Effector memory CD8-positive, alpha-beta T cell (primary cell): ENCODE data around the gene DNASE1.
A peak's percentile ranks its signal among the peaks of the same experiment; 100 is the strongest.

ENCODE experiments used
- ATAC-seq: fragments of 150-1000 bp; cut with Tn5 transposase; replicated peaks from 2 replicates; pipeline ENCODE4 v1.10.0; 2021; ENCODE audit warnings: mild to moderate bottlenecking, moderate library complexity
- DNase-seq, 3 experiments: peaks; one replicate each; pipeline ENCODE4 v3.0.0; 2021
- H3K27ac Mint-ChIP-seq, 2 donors: one replicate each; pipeline ENCODE4 v1.8.0; 2022; ENCODE audit warnings: mild to moderate bottlenecking in 2 of 2, mixed read lengths in 2 of 2, moderate library complexity in 2 of 2
- H3K27me3 Mint-ChIP-seq, 2 donors: one replicate each; pipeline ENCODE4 v1.8.0; 2022; ENCODE audit warnings: mixed read lengths in 2 of 2
- H3K36me3 Mint-ChIP-seq: one replicate; pipeline ENCODE4 v1.8.0; 2022; ENCODE audit warnings: mild to moderate bottlenecking, moderate library complexity, mixed read lengths; ENCODE audit not compliant: insufficient read depth
- H3K4me1 Mint-ChIP-seq, 2 donors: one replicate each; pipeline ENCODE4 v1.8.0; 2022; ENCODE audit warnings: low read depth in 2 of 2, mixed read lengths in 2 of 2
- H3K4me3 Mint-ChIP-seq, 2 donors: one replicate each; pipeline ENCODE4 v1.8.0; 2022; ENCODE audit warnings: mild to moderate bottlenecking in 2 of 2, mixed read lengths in 2 of 2, moderate library complexity in 2 of 2
- H3K9me3 Mint-ChIP-seq, 2 donors: one replicate each; pipeline ENCODE4 v1.8.0; 2022; ENCODE audit warnings: mixed read lengths in 2 of 2

The DNASE1 gene

GRCh38 chr16:3623642-3624041 is 30.8 kb upstream of the DNASE1 start:
- Mint-ChIP-seq H3K4me3 (no peak overlapping the region), H3K27me3 (no peaks in the 10 kb centered on the region), H3K9me3 (no peaks in the 10 kb centered on the region), H3K36me3 (peaks cover 5% of the 10 kb centered on the region), H3K4me1 (peaks cover 13 to 21% of the 10 kb centered on the region in 2 donors), H3K27ac (no peak overlapping the region)
- no peak for ATAC-seq
- DNase-seq: no peak

GRCh38 chr16:3625331-3625730 is 29.2 kb upstream of the DNASE1 start:
- H3K4me1 Mint-ChIP-seq: peaks cover 13 to 28% of the 10 kb centered on the region in 2 donors
- ATAC-seq (no peak), DNase-seq (no peak)
- H3K36me3 Mint-ChIP-seq: peaks cover 5% of the 10 kb centered on the region
- H3K27ac Mint-ChIP-seq: peak overlapping the region; percentile 53 to 85
- H3K9me3 Mint-ChIP-seq: no peaks in the 10 kb centered on the region
- no peak overlapping the region for H3K4me3 Mint-ChIP-seq
- no peaks in the 10 kb centered on the region for H3K27me3 Mint-ChIP-seq

GRCh38 chr16:3625911-3626732 is 28.4 kb upstream of the DNASE1 start:
- Mint-ChIP-seq H3K27ac (peak overlapping the region; percentile 53 to 85), H3K4me1 (peaks cover 13 to 28% of the 10 kb centered on the region in 2 donors), H3K27me3 (no peaks in the 10 kb centered on the region), H3K36me3 (peaks cover 5% of the 10 kb centered on the region), H3K4me3 (peak overlapping the region; percentile 34), H3K9me3 (no peaks in the 10 kb centered on the region)
- no peak for DNase-seq
- peak; percentile 93 for ATAC-seq

- Mint-ChIP-seq H3K9me3 (no peaks in the 10 kb centered on the region), H3K4me3 (no peak overlapping the region), H3K27me3 (no peaks in the 10 kb centered on the region), H3K27ac (peak overlapping the region; percentile 4 to 28), H3K4me1 (peaks cover 16 to 34% of the 10 kb centered on the region in 2 donors), H3K36me3 (peaks cover 2% of the 10 kb centered on the region)
- peak in 1 of 3 experiments; percentile 11 for DNase-seq
- ATAC-seq: no peak
Measured at GRCh38 chr16:3637371-3637923, 17.0 kb upstream of the DNASE1 start.

- Mint-ChIP-seq H3K27ac (no peak overlapping the region), H3K36me3 (peaks cover 10% of the 10 kb centered on the region), H3K9me3 (no peaks in the 10 kb centered on the region), H3K4me1 (peaks cover 16 to 34% of the 10 kb centered on the region in 2 donors), H3K4me3 (no peak overlapping the region), H3K27me3 (no peaks in the 10 kb centered on the region)
- DNase-seq (no peak), ATAC-seq (no peak)
Measured at GRCh38 chr16:3638916-3639644, 15.4 kb upstream of the DNASE1 start.

GRCh38 chr16:3640207-3640606 is 14.3 kb upstream of the DNASE1 start:
- H3K9me3 Mint-ChIP-seq: no peaks in the 10 kb centered on the region
- no peak overlapping the region for H3K27ac Mint-ChIP-seq
- H3K36me3 Mint-ChIP-seq: peaks cover 16% of the 10 kb centered on the region
- no peak for ATAC-seq
- H3K4me3 Mint-ChIP-seq: no peak overlapping the region
- H3K27me3 Mint-ChIP-seq: no peaks in the 10 kb centered on the region
- DNase-seq: no peak
- peaks cover 16 to 34% of the 10 kb centered on the region in 2 donors for H3K4me1 Mint-ChIP-seq

GRCh38 chr16:3640632-3641501 is 13.6 kb upstream of the DNASE1 start:
- Mint-ChIP-seq H3K9me3 (no peaks in the 10 kb centered on the region), H3K27ac (peak overlapping the region; percentile 29 to 38), H3K4me3 (no peak overlapping the region), H3K27me3 (no peaks in the 10 kb centered on the region), H3K36me3 (peaks cover 16% of the 10 kb centered on the region), H3K4me1 (peaks cover 16 to 32% of the 10 kb centered on the region in 2 donors)
- DNase-seq: no peak
- ATAC-seq: no peak

- Mint-ChIP-seq H3K4me1 (peaks cover 13 to 25% of the 10 kb centered on the region in 2 donors), H3K9me3 (no peaks in the 10 kb centered on the region), H3K36me3 (peaks cover 16% of the 10 kb centered on the region), H3K27ac (no peak overlapping the region), H3K4me3 (no peak overlapping the region), H3K27me3 (no peaks in the 10 kb centered on the region)
- DNase-seq: no peak
- no peak for ATAC-seq
Measured at GRCh38 chr16:3641801-3642396, 12.6 kb upstream of the DNASE1 start.

- Mint-ChIP-seq H3K36me3 (peaks cover 16% of the 10 kb centered on the region), H3K9me3 (no peaks in the 10 kb centered on the region), H3K27ac (no peak overlapping the region), H3K4me3 (no peak overlapping the region), H3K4me1 (peaks cover 13 to 18% of the 10 kb centered on the region in 2 donors), H3K27me3 (no peaks in the 10 kb centered on the region)
- ATAC-seq: no peak
- DNase-seq: no peak
Measured at GRCh38 chr16:3642397-3643094, 11.9 kb upstream of the DNASE1 start.

- no peaks in the 10 kb centered on the region for H3K9me3 Mint-ChIP-seq
- DNase-seq: no peak
- peaks cover 10 to 14% of the 10 kb centered on the region in 2 donors for H3K4me1 Mint-ChIP-seq
- ATAC-seq: no peak
- H3K27me3 Mint-ChIP-seq: no peaks in the 10 kb centered on the region
- peaks cover 16% of the 10 kb centered on the region for H3K36me3 Mint-ChIP-seq
- H3K27ac Mint-ChIP-seq: no peak overlapping the region
- no peak overlapping the region for H3K4me3 Mint-ChIP-seq
Measured at GRCh38 chr16:3643095-3643730, 11.3 kb upstream of the DNASE1 start.

GRCh38 chr16:3645108-3645503 is 9.4 kb upstream of the DNASE1 start:
- no peak overlapping the region for H3K4me3 Mint-ChIP-seq
- H3K4me1 Mint-ChIP-seq: peaks cover 4 to 5% of the 10 kb centered on the region in 2 donors
- DNase-seq (no peak), ATAC-seq (no peak)
- peaks cover 16% of the 10 kb centered on the region for H3K36me3 Mint-ChIP-seq
- no peaks in the 10 kb centered on the region for H3K27me3 Mint-ChIP-seq
- H3K9me3 Mint-ChIP-seq: no peaks in the 10 kb centered on the region
- no peak overlapping the region for H3K27ac Mint-ChIP-seq
